ENCODE data around the gene TMEM40.

TMEM40 gene

GRCh38 chr3:12775226-12775625 lies 16.2 kb upstream of the TMEM40 start:
- DNase-seq: no peak

GRCh38 chr3:12774619-12775018 lies 15.6 kb upstream of the TMEM40 start:
- no peak for DNase-seq

DNA sequence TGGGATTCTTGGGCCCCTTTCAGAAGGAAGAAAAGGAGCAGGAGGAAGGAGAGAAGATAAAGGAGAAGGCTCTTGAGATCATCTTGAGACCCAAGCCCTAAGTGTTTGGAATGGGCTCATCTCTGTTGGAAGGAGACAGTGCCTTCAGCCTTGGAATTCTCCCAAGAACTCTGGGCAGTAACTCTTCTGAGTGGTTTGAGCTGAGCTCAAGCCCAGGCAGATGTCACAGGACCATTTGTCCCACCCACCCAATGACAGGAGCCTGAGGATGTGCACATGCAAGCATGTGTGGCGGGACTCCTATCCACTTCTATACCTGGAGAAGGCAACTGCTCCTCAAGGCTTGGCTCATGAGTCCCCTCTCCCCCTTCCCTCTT lies 14.6 kb upstream of the TMEM40 start:
- DNase-seq: no peak

DNA sequence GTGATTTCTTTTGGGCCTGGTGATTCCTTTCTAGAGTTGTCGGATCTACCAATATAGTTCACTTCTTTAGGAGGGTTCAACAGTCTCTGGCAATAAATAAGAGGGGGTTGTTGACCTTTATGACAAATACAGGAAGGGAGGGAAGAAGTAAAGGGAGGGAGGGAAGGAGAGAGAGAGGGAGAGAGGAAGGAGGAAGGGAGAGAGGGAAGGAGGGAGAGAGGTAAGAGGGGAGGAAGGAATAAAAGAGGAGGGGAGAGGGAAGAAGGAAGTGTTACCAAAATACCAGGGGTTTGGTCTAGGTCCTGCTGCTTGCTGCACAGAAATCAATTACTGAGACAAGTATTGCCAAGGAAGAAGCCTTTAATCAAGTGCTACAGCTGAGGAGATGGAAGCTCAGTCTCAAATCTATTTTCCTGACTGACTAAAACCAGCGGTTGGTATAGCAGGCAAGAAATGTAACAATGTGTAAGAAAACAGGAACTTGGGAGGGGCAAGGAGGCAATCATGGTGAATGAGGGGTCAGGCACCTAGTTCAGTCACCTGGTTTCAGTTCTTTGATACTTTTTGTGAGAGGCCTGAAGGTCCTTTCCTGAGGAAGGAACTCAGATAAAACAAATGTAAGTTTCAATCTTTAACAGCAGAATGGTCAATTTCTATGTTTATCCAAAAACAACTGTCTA lies 14.1 kb upstream of the TMEM40 start:
- DNase-seq: no peak

GRCh38 chr3:12772462-12772861 lies 13.4 kb upstream of the TMEM40 start:
- DNase-seq: no peak

DNA sequence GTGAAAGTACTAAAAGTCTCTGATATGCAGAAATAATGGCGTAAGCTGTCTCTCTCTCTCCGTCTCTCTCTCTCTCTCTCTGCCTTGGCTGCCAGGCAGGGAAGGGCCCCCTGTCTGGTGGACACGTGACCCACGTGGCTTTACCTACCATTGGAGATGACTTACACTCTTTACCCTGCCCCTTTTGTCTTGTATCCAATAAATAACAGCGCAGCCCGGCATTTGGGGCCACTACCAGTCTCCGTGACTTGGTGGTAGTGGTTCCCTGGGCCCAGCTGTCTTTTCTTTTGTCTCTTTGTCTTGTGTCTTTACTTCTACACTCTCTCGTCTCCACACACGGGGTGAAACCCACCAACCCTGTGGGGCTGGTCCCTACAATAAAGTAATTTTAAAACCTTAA lies 12.2 kb upstream of the TMEM40 start:
- no peak for DNase-seq

GRCh38 chr3:12769761-12770160 lies 10.7 kb upstream of the TMEM40 start:
- no peak for DNase-seq

GRCh38 chr3:12768579-12769527 lies 9.8 kb upstream of the TMEM40 start:
- DNase-seq: no peak

DNA sequence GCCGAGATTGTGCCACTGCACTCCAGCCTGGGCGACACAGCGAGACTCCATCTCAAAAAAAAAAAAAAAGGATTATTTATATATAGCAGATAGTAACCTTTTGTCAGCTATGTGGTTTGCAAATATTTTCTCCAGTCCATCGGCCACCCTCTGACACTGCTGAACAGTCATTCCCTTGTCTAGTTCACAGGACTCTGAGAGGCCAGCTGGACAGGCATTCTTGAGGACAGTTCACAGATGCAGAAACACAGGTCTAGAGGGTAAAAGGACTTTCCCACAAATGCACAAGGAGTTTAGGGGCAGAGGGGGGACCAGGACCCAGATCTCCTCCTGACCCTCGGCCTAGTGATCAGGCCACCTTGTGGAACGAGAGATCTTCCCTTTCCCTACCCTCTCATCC lies 7.5 kb upstream of the TMEM40 start:
- DNase-seq: no peak

DNA sequence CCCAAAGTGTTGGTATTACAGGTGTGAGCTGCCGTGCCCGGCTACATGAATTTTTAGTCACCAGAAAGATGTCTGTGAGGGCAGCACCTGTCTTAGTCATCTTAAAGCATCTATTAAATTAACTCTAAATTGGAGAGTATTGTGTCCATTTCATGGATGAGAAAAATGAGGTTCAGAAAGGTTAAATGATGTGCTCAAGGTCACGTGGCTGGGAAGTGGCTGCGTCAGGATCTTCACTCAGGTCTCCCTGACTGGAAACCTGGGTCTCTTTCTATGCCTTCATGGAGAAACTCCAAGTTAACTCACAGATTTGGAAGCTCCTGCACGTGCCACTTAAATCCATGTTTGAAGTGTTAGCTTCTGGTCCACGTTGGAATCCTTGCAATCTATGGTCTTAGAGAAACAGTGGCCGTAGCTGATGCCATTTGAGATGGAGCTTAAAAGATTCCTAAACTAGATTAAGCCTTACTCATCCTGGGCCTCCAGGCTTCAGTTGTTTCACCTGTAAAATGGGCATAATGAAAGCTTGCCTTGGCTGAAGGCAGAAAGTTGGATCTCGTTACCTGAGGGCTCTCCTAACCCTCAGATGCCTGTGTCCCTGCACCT lies 5.2 kb upstream of the TMEM40 start:
- no peak for DNase-seq

DNA sequence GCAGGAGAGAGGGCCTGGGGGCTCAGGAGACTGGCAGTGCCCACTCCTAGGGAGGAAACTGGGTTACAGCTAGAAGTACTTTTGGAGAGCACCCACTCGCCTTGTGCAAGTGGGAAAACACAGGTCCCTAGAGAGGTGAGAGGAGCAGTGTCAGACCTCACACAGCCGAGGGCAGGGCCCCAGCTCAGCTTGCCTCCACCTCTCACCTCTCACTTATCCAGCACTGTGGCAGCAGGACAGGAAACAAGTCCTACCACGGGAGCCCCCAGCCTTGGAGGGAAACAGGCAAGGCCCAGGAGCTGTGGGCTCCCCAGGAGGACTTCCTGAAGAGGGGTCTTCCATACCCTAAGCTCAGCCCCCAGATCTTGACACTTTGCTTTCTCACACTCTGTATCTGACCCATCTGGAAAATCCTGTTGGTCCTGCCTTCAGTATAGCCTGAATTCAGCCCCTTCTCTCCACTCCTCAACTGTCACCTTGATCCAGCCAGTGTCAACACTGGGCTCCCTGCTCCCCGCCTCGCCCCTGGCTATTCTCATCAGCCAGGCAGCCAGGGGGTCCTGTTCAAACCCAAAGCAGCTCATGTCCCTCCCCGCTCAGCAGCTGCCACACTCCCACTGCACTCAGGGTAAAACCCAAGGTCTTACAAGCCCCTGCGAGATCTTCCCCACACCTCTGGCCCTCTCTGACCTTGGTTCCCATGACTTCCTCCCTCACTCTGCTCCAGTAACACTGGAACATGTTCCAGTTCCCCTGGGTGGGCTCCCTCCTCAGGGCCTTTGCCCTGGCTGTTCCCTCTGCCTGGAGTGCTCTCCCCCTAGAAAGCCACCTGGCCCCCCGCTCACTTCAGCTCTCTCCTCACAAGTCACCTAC lies 870 bp upstream of the TMEM40 start:
- no peak for DNase-seq

- peak; percentile 49 for DNase-seq
These were observed 856 bp downstream of the TMEM40 start for GRCh38 chr3:12758025-12758781.

DNA sequence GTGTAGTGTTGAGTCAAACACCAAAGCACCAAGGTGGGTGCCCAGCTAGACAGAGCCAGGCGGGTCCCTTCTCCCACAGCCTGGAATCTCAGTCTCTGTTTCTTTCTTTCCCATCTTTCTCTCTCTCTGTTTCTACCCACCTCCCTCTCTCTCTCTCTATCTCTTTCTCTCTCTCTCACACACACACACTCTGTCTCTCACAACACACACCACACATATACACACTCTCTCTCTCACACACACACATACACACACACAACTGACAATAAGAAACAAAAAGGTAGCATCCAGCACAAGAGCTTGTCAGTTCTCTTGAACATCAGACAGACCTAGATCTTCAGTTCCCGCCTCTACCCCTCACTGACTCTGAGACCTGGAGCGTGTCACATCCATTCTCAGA lies 2.4 kb downstream of the TMEM40 start:
- DNase-seq: no peak

DNA sequence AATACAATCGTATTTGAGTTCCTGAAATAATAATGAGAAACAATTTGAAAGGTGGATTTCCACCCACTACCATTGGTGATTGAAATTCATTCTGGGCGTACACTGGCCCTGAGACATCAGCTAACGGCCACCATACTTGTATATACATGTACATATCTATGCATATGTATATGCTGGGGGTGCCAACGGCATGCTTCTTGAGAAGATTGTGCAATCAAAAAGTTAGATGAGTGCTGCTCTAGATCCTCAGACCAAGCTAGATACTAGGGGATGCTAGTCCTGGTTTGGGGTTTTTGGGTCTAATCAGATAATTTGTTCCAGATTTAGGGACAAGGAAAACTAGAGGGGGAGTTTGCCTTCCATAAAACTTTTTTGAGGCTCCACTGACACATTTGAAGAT lies 2.9 kb downstream of the TMEM40 start:
- DNase-seq: peak; percentile 33

DNA sequence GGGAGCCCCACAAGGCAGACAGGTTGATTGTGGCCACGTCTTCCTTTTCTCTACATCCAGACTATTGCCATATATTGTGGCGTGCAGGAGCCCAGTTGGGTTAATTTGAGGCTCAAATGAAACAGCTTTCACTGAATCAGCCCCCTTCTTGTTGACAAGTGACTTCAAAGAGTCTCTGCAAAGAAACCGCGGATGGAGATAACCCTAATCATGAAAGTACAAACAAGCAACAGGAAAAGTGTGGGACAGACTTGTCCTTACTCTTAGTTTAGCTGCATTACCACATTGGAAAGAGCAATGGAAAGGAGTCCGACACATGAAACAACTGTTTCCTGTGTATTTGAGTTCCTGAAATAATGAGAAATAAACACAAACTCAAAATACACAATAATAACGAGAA lies 3.3 kb downstream of the TMEM40 start:
- peak; percentile 86 for DNase-seq

GRCh38 chr3:12754313-12754712 lies 4.7 kb downstream of the TMEM40 start:
- DNase-seq: no peak

- DNase-seq: no peak
These were observed 5.6 kb downstream of the TMEM40 start for GRCh38 chr3:12753275-12754028.

- DNase-seq: no peak
These were observed 6.2 kb downstream of the TMEM40 start for GRCh38 chr3:12752809-12753208.

DNA sequence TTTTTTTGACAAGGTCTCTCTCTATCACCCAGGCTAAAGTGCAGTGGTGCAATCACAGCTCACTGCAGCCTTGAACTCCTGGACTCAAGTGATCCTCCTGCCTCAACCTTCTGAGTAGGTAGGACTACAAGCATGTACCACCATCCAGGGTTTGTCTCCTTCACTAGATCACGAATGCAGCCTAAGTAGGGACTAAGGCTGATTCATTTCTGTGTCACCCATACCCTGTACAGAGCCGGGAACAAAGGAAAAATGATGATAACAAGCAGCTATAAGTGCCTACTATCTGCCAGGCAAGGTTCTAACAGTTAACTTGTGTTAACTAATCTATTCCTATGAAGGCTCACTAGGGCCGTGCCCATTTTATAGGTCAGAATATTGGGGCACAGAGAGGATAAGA lies 7.0 kb downstream of the TMEM40 start:
- DNase-seq: no peak

DNA sequence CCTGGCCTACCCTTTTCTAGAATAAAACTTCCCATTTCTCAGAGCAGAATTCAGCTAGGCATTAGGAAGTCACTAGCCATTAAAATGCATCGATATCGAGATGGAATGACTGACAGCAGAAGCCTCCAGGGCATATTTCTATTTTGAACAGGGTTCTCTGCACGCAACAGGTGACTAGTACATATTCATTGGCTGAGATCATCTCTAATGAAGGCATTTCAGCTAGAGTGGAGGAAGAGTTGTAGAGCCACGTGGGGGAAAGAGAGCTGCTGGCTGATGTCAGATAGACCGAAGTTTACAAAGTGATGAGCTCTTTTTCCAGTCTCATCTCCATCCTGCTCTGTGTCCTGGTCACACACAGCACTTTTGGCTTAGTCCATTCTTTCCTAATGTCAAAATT lies 7.5 kb downstream of the TMEM40 start:
- DNase-seq: no peak

DNA sequence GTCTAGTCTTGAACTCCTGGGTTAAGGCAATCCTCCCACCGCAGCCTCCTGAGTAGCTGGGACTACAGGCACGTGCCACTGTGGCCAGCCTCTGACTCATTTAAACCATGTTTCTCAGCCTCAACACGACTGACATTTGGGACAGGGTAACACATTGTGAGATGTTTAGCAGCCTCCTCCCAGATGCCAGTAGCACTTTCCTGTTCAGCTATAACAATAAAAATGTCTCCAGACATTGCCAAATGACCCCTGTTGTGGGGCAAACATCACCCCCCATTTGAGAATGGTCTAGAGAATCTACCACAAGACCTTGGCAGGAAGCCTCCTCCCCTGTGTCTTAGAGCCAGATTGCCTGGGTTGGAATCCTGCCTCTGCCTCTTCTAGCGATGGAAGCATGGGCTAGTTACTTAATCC lies 8.4 kb downstream of the TMEM40 start:
- DNase-seq: peak; percentile 18
